ENCODE measurements around the gene PPP1R3A. TPM values are rescaled to one million over a fixed set of nuclear protein-coding genes. Genes with fewer than 3 reads are reported as not detected.

PPP1R3A gene
- total RNA-seq, 1 donor from 2014 or later: 127 TPM

GRCh38 chr7:113891031-113891350 is 27.8 kb downstream of the PPP1R3A start:
- intact Hi-C loops (cut with micrococcal nuclease): no loop called here
- no peak for DNase-seq
- no peak for ATAC-seq

- DNase-seq (no peak), ATAC-seq (no peak)
- intact Hi-C loops (cut with micrococcal nuclease): no loop called here
Observed at GRCh38 chr7:113890331-113891030, 28.3 kb downstream of the PPP1R3A start.

- DNase-seq (no peak), ATAC-seq (no peak)
- intact Hi-C loops (cut with micrococcal nuclease): no loop called here
Observed at GRCh38 chr7:113883096-113883495, 35.7 kb downstream of the PPP1R3A start.

GRCh38 chr7:113880559-113880958 is 38.2 kb downstream of the PPP1R3A start:
- no peak for ATAC-seq
- intact Hi-C loops (cut with micrococcal nuclease): no loop called here
- DNase-seq: no peak

- intact Hi-C loops (cut with micrococcal nuclease): no loop called here
- DNase-seq (no peak), ATAC-seq (no peak)
Observed at GRCh38 chr7:113878394-113878992, 40.3 kb downstream of the PPP1R3A start.

- ATAC-seq (peak; percentile 26), DNase-seq (no peak)
- intact Hi-C loops (cut with micrococcal nuclease): no loop called here
Observed at GRCh38 chr7:113875224-113875623, 43.6 kb downstream of the PPP1R3A start.

- intact Hi-C loops (cut with micrococcal nuclease): no loop called here
- ATAC-seq (no peak), DNase-seq (no peak)
Observed at GRCh38 chr7:113873554-113874151, 45.2 kb downstream of the PPP1R3A start.

- no peak for DNase-seq
- intact Hi-C loops (cut with micrococcal nuclease): no loop called here
- no peak for ATAC-seq
Observed at GRCh38 chr7:113872981-113873380, 45.8 kb downstream of the PPP1R3A start.

- ATAC-seq: no peak
- intact Hi-C loops (cut with micrococcal nuclease): no loop called here
- DNase-seq: no peak
Observed at GRCh38 chr7:113867325-113867724, 51.5 kb downstream of the PPP1R3A start.

GRCh38 chr7:113856010-113856409 is 62.8 kb downstream of the PPP1R3A start:
- no peak for DNase-seq
- no peak for ATAC-seq
- intact Hi-C loops (cut with micrococcal nuclease): no loop called here

- intact Hi-C loops (cut with micrococcal nuclease): no loop called here
- no peak for ATAC-seq
Observed at GRCh38 chr7:113840954-113841353, 77.9 kb downstream of the PPP1R3A start.

GRCh38 chr7:113835367-113835766 is 83.4 kb downstream of the PPP1R3A start:
- intact Hi-C loops (cut with micrococcal nuclease): no loop called here
- peak; percentile 45 for ATAC-seq
- no peak for DNase-seq

More at GRCh38 chr7:113840954-113841353, 77.9 kb downstream of the PPP1R3A start:
- no peak for DNase-seq

- ATAC-seq (no peak), DNase-seq (no peak)
- intact Hi-C loops (cut with micrococcal nuclease): no loop called here
Observed at GRCh38 chr7:113832196-113832745, 86.5 kb downstream of the PPP1R3A start.

GRCh38 chr7:113831556-113831955 is 87.3 kb downstream of the PPP1R3A start:
- DNase-seq (no peak), ATAC-seq (peak; percentile 66)
- intact Hi-C loops (cut with micrococcal nuclease): no loop called here

GRCh38 chr7:113828581-113828980 is 90.2 kb downstream of the PPP1R3A start:
- DNase-seq (no peak), ATAC-seq (no peak)
- intact Hi-C loops (cut with micrococcal nuclease): no loop called here

All from left ventricle myocardium superior (tissue), 1 donor.